Measurements from ENCODE around the gene DENND2D.
"Not testable (repeated sequence)": the region's sequence is repeated elsewhere in the genome, so short reads cannot be mapped to it uniquely, and the experiment has no call there.

GRCh38 chr1:111215285-111215684 lies 14.8 kb upstream of the DENND2D start:
- TF ChIP-seq CTCF, EP300, POLR2A, POLR2AphosphoS5 (IDR thresholded peaks at IDR 0.05): not testable (repeated sequence)
